IPS DF 4.7 (cell line): ENCODE measurements around the gene URGCP.
"Not testable (repeated sequence)": the region's sequence is repeated elsewhere in the genome, so short reads cannot be mapped to it uniquely, and the experiment has no call there.

Source experiments
- DNase-seq: peaks from one replicate; pipeline ENCODE4 v3.0.0-alpha.2; 2013; ENCODE audit warnings: low spot score; ENCODE audit errors: extremely low read depth

URGCP gene

GRCh38 chr7:43915907-43916306, 9.5 kb upstream of the URGCP start:
- DNase-seq = no peak

- no peak for DNase-seq
Measured at GRCh38 chr7:43914795-43915194, 8.4 kb upstream of the URGCP start.

DNA sequence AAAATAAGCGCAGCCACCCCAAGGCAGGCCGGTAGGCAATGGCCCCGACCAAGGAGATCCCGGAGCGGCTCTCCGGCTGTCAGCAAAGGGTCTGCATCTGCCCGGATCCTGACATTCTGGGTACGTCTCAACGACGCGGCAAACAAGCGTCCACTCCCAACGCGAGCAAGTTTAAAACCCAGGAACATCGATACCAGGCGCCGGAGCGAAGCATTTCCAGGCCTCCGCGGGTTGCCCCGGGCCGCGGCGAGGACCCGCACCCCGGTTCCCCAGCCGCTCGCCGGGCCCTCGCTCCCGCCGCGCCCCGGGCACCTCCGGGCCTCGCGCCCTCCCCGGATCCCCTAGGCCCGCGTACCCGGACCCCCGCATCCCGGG, 453 bp downstream of the URGCP start:
- no peak for DNase-seq

DNA sequence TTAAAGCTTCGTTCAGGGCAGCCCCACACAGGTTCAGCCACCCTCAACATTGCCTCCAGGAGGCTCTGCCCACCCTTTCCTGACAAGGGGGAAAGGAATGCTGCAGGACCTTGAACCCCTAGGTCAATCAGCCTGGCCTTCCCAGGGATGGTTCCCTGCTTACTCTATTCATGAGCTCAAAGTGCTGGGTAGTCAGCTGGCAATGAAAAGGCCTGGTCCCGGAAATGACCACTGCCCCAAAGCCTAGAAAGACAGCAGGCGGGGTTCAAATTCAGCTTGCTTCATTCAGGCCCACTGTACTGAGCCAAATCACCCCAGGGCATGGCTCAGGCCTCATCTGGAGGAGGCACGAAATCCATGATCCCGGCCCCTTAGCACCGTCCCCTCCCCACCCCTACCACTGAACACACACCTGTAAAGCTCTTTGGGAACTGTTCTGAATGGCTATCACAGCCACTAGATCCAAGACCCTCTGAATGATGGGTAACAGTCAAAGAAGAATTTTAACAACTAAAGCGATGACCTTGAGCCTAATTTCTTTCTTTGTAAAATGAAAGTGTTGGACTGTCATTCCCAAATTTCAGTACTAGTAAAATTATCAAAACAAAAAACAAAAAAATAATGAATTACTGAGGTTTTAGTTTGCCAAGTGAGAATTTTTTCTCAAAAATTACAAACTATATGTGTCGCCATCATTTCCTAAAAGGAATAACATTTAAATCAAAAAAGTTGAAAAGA, 1.0 kb downstream of the URGCP start:
- DNase-seq = no peak

DNA sequence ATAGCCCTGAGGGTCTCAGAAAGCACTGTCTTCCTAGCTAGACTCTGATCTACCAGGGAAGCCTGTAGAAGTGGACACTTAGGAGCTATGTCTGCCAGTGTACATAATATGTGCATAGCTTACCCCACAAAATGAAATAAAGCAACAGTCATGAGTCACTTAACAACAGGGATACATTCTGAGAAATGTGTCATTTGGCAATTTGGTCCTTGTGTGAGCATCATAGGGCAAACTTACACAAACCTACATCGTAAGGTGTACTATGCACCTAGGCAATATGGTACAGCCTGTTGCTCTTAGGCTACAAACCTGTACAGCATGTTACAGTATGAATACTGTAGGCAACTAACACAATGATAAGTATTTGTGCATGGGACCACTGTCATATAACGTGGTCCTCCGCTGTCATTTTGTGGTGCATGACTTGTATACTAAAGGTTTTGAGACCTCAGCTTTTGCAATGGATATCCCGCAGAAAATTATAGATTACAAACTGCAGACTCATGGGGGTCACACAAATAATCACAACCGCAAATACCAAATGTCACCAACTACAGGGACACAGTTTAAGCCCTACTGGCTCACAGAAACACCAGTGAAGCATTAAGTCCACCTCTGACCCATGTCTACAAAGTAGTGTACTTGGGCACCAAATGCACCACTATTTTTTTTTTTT, 1.7 kb downstream of the URGCP start:
- no peak for DNase-seq

GRCh38 chr7:43902542-43903054, 3.8 kb downstream of the URGCP start:
- DNase-seq = no peak

DNA sequence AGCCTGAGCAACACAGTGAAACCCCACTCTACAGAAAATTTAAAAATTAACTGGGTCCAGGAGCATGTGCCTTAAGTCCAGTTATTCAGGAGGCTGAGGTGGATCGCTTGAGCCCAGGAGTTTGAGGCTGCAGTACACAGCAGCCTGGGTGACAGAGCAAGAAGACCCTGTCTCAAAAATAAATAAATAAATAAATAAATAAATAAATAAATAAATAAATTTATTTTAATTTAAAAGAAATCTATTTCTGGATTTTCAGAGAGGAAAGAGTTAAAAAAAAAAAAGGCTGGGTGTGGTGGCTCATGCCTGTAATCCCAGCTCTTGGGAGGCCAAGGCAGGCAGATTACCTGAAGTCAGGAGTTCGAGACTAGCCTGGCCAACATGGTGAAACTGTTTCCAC, 7.8 kb downstream of the URGCP start:
- DNase-seq = not testable (repeated sequence)

GRCh38 chr7:43895847-43896415, 10.5 kb downstream of the URGCP start:
- DNase-seq = no peak

- no peak for DNase-seq
Measured at GRCh38 chr7:43891069-43891955, 15.1 kb downstream of the URGCP start.

- DNase-seq = no peak
Measured at GRCh38 chr7:43890468-43890867, 15.9 kb downstream of the URGCP start.

DNA sequence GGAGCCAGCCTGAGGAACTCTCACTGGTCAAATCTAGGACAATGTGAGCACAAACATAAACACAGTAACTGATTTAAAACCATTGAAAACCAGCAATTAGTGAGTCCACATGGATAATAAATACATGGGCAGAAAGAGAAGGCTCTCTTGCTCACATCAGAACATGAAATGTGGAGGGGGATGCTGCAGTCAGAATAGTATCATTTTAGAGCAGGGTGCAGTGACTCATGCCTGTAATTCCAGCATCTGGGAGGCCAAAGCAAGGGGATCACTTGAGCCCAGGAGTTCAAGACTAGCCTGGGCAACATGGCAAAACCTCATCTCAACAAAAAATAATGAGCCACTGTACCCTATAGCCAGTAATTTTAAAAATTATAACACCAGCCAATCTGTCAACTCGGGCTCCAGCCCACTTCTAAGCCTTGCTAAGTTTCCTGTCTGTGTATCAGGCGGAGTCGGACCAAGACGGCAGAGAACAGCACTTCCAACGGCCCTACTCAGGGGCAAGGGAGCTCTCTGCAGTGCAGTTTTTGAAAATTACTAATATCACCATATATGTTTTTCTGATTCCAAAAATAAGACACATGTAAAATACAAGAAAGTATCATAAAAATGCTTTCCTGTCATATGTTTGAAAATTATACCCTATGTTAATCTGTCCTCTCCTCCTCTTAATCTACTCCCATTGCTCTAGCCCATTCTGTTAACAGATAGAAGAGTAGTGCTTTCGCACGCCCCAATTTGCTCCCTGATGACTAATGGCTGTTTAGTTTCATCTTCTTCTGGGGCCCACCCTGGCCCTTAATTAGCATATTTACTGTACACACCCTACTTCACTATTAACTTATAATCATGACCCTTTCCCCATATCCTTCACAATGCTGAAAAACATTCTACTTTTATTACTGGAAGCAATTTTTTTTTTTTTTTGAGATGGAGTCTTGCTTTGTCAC, 17.1 kb downstream of the URGCP start:
- DNase-seq = no peak

DNA sequence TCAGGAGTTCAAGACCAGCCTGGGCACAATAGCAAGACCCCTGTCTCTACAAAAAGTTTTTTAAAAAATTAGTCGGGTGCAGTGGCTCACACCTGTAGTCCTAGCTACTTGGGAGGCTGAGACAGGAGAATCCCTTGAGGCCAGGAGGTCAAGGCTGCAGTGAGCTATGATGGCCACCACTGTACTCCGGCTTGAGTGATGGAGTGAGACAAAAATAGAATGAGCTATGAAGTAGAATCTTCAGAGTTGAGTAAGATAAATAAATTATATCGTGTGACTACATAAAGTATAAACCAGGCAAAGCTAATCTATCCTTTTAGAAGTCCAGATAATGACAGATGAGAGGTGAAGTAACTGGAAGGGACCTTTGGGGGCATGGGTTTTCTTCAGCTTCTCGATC, 21.8 kb downstream of the URGCP start:
- no peak for DNase-seq

- no peak for DNase-seq
Measured at GRCh38 chr7:43884209-43884608, 22.2 kb downstream of the URGCP start.

DNA sequence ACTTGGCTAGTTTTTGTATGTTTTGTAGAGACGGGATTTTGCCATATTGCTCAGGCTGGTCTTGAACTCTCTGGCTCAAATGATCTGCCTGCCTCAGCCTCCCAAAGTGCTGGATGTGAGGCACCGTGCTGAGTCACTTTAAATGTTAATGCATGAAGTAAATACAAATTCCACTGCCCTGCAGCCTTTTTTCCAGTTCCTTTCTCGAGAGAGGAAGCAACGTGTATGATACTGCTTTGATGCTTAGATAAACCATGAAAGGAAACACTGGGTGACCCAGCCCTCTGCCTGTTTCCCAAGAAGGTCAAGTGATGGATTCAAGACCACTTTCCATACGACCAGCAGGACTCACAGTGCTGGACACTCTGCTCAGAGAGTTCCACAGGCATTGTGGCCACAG, 25.8 kb downstream of the URGCP start:
- no peak for DNase-seq

GRCh38 chr7:43879477-43879876, 26.9 kb downstream of the URGCP start:
- DNase-seq = no peak

GRCh38 chr7:43878867-43879266, 27.5 kb downstream of the URGCP start:
- no peak for DNase-seq

DNA sequence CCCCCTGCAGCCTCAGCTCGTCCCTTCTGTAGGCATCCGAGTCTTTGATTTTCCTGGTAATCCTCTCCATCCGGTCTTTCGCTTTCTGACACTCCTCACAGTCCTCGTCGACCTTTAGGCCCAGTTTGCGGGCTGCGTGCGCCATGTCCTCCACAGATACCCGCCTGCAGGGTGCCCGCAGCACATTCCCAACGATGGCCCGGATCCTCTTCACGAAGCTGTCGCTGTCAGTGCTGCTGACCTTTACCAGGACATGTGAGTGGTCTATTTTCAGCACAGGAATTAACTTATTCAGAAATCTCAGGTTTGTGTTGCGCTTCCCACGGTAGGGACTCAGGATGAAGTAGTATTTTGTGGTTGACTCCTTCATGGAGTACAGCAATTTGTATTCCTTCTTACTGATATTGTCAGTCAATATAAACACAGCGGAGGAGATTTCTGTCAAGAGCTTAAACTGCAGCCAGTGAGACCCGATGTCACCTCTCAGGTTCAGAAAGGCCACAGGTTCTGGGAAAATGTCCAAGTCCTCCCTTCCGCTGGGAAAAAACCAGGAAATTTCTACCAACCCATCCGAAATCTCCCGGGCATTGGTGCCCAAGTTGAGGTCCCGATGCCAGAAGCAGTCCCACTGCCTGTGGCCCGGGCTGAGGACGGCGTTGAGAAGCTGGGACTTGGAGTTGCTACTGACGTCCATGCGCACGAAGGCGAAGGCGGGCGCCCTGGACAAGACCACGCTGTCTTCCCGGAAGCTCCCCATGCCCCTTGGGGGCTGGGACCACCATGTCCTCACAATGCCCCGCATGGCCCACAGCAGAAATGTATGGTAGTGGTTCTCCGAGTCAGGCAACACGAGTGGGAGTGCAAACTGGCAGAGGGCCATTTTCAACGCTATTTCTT, 28.2 kb downstream of the URGCP start:
- DNase-seq = no peak

DNA sequence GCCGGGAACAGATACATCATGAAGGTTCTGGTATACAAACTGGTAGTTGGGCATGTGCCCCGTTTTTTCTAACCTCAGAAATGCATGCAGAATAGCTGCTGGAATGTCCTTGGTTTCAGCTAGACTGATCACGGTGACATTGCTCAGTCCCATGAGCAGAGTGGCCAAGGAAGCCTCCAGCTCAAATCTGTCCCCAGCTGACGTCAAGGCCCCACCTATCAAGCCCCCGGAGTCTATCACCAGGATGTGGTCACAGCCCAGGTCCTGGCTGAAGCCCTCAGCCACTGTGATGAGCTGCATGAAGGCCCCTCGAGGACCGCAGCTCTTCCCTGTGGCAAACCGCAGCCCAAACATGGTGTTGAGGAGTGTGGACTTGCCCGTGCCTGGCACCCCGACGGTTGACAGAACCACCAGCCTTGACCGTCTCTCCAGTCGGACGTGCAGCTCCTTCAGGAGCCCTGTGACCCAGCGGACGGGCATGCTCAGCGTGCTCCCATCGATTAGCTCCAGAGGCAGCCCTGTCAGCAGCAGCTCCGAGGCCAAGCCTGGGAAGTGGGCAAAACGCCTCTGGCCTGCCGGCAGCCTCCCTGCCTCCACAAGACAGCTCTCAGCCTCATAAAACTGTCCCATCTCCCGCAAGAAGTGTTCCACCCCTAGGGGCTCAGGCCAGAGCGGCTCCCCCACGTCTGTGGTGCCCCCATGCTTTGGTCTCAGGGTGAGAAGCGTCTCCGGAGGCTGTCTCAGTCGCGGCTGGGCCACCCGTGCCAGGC, 29.2 kb downstream of the URGCP start:
- DNase-seq = no peak

- DNase-seq = no peak
Measured at GRCh38 chr7:43876241-43876640, 30.2 kb downstream of the URGCP start.
